Measurements from ENCODE around the gene LSM14B.

Gene LSM14B

GRCh38 chr20:62097881-62098407 lies 24.3 kb upstream of the LSM14B start:
- no peak for DNase-seq (ENCODE audit: low read depth, low spot score)
- CTCF ChIA-PET: no interaction called here
- TF ChIP-seq CTCF (IDR thresholded peaks at IDR 0.05; ENCODE audit: insufficient read depth, low read length, missing control alignments): no peak
- H3K4me3 ChIP-seq (ENCODE audit: low read depth, low read length): no peak overlapping the region
- POLR2A ChIA-PET: no interaction called here

- POLR2A ChIA-PET: no interaction called here
- H3K4me3 ChIP-seq (ENCODE audit: low read depth, low read length): no peak overlapping the region
- DNase-seq (ENCODE audit: low read depth, low spot score): no peak
- CTCF ChIA-PET: no interaction called here
- TF ChIP-seq CTCF (IDR thresholded peaks at IDR 0.05; ENCODE audit: insufficient read depth, low read length, missing control alignments): no peak
These were observed 21.2 kb upstream of the LSM14B start for GRCh38 chr20:62101078-62101477.

- DNase-seq (ENCODE audit: low read depth, low spot score): no peak
- TF ChIP-seq CTCF (IDR thresholded peaks at IDR 0.05; ENCODE audit: insufficient read depth, low read length, missing control alignments): no peak
- ChIA-PET CTCF (no interaction called here), POLR2A (no interaction called here)
- no peak overlapping the region for H3K4me3 ChIP-seq (ENCODE audit: low read depth, low read length)
These were observed 18.6 kb upstream of the LSM14B start for GRCh38 chr20:62103508-62104233.

- no peak for DNase-seq (ENCODE audit: low read depth, low spot score)
- TF ChIP-seq CTCF (IDR thresholded peaks at IDR 0.05; ENCODE audit: insufficient read depth, low read length, missing control alignments): no peak
- CTCF ChIA-PET: no interaction called here
- no peak overlapping the region for H3K4me3 ChIP-seq (ENCODE audit: low read depth, low read length)
- POLR2A ChIA-PET: no interaction called here
These were observed 18.0 kb upstream of the LSM14B start for GRCh38 chr20:62104234-62104789.

GRCh38 chr20:62104791-62105345 lies 17.4 kb upstream of the LSM14B start:
- no peak for TF ChIP-seq CTCF (IDR thresholded peaks at IDR 0.05; ENCODE audit: insufficient read depth, low read length, missing control alignments)
- ChIA-PET CTCF (no interaction called here), POLR2A (no interaction called here)
- no peak overlapping the region for H3K4me3 ChIP-seq (ENCODE audit: low read depth, low read length)
- DNase-seq (ENCODE audit: low read depth, low spot score): no peak

GRCh38 chr20:62105592-62105991 lies 16.7 kb upstream of the LSM14B start:
- no peak for DNase-seq (ENCODE audit: low read depth, low spot score)
- CTCF ChIA-PET: no interaction called here
- no peak for TF ChIP-seq CTCF (IDR thresholded peaks at IDR 0.05; ENCODE audit: insufficient read depth, low read length, missing control alignments)
- H3K4me3 ChIP-seq (ENCODE audit: low read depth, low read length): no peak overlapping the region
- POLR2A ChIA-PET: no interaction called here
